Stimulated activated CD8-positive, alpha-beta memory T cell treated with anti-CD3 and anti-CD28 coated beads, Interleukin-4, amount 100 ng/mL, for 48 hours (primary cell): ENCODE results near the gene PTMS.

Experiments
- DNase-seq: peaks from one replicate; pipeline ENCODE4 v3.0.0-alpha.2; 2020

PTMS gene

DNA sequence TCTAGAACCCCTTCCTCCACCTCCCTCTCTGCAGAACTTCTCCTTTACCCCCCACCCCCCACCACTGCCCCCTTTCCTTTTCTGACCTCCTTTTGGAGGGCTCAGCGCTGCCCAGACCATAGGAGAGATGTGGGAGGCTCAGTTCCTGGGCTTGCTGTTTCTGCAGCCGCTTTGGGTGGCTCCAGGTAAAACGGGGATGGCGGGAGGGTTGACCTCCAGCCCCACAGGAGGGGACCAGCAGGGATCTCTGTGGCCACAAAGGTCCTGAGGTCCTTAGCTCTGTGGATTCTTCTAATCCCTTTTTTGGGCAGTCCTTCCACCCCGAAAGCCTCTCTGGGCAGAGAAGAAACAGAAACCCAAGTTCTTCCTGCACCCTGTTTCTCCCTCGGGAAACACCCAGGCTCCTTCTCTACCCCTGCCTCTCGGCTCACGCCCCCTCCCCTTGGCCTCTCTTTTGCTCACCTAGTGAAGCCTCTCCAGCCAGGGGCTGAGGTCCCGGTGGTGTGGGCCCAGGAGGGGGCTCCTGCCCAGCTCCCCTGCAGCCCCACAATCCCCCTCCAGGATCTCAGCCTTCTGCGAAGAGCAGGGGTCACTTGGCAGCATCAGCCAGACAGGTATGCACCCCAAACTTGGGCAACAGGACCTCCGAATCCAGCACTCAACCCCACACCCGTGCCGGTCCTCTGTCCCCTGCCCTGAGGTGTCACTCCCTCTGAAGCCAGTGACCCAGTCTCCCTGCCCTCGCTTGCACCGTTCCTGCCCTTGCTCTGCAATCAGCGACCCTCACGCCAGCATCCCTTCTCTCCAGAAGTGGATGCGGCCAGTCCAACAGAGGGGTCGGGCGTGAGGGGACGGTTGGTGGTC is 6.8 kb downstream of the PTMS start:
- no peak for DNase-seq

DNA sequence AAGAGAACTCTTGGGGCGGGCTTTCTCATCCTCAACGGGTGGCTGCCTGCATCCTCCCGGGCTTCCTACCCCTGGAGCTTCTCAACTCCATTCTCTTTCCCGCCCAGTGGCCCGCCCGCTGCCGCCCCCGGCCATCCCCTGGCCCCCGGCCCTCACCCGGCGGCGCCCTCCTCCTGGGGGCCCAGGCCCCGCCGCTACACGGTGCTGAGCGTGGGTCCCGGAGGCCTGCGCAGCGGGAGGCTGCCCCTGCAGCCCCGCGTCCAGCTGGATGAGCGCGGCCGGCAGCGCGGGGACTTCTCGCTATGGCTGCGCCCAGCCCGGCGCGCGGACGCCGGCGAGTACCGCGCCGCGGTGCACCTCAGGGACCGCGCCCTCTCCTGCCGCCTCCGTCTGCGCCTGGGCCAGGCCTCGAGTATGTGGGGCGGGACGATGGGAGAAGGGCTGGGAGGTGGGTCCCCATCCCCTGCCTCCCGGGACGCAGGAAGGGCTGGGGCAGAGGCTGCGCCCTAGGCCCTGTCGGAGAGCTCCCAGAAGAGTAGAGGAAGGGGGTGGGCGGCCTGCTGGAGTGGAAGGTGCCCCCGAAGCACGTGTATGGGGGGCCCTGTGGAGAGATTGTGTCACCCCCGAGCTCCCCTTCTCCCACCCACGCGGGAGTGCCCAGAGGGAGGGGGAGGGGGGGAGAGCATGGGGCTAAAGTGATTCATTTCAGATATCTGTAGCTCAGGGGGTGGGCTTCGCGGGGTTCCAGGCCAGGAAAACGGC is 7.6 kb downstream of the PTMS start:
- DNase-seq = peak; percentile 88

DNA sequence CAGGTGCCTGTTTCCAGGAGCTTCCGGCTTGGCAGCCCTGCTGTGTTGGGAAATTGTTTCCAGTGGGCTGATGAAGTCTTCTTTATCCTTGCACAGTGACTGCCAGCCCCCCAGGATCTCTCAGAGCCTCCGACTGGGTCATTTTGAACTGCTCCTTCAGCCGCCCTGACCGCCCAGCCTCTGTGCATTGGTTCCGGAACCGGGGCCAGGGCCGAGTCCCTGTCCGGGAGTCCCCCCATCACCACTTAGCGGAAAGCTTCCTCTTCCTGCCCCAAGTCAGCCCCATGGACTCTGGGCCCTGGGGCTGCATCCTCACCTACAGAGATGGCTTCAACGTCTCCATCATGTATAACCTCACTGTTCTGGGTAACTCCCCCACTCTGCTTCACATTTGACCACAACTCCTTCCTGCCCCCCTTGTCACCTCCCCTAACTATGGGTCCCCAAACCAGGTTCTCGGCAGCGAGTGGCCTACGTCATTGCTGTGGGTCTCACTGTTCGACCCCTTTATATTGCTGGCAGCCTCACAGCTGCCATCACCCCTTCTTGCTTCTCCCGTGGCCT is 8.4 kb downstream of the PTMS start:
- peak; percentile 74 for DNase-seq

GRCh38 chr12:6775185-6776174 is 9.3 kb downstream of the PTMS start:
- DNase-seq = no peak

DNA sequence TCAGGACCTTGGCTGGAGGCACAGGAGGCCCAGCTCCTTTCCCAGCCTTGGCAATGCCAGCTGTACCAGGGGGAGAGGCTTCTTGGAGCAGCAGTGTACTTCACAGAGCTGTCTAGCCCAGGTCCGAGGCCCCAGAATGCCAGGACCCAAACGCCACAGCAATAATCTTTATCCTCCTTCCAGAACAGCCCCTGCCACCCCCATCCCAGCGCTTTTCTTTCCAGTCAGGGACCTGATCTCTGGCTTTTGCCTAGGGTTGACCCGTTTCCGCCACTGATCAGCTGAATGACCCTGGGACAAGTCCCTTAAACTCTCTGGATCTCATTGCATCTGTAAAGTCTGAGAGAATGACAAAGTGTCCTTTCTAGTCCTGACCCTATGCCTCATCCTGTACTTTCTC is 11.2 kb downstream of the PTMS start:
- no peak for DNase-seq

GRCh38 chr12:6778217-6778573 is 12.0 kb downstream of the PTMS start:
- DNase-seq = no peak

- DNase-seq = peak; percentile 94
These were observed 12.7 kb downstream of the PTMS start for GRCh38 chr12:6778574-6779550.

DNA sequence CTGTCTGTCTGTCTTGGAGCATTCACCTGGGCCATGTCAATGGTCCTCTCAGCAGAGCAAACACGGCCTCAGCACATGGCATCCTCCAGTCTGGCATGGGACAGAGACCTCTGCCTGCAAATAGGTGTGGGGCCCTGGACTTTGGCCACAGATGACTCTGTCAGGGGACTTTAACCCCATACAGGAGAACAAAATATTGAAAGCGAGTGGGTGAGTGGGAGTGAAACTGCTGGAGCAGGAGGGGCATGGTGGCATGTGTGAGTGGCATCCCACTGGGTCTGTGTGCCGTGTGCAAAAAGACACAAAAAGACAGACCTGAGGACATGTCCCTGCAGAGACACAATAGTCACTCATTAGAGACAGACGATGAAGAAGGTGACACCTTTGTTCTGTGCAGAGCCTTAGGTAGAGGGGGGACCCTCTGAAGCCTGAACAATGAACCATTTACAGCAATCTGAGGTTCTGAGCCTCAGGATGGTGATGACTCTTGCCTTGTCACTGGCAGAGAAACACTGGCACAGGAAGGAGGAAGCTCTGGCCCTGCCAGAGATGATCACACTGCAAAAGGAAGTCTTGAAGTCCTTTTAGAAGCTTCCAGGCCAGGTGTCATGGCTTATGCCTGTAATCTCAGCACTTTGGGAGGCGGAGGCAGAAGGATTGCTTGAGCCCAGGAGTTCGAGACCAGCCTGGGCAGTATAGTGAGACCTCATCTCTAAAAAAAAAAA is 13.7 kb downstream of the PTMS start:
- DNase-seq = no peak

DNA sequence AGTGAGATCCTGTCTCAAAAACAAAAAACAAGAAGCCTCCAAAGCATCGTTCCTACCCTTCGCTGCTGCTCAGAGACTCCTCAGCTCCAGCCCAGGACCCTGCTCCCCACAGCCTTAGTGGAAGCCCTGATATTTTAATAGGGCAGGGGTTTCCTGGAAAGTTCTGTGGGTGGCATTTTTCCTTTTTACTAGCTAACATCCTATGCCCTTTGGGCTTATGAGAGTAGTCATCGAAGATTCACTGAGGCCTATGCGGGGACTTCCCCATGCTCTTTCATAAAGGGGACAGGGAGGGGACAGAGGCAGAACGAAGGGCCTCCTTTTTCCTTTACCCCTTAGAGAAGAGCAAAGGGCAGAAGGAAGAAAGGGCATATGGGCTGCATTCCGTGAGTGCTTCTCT is 14.4 kb downstream of the PTMS start:
- DNase-seq = peak; percentile 57

GRCh38 chr12:6782119-6782518 is 16.0 kb downstream of the PTMS start:
- DNase-seq = no peak

DNA sequence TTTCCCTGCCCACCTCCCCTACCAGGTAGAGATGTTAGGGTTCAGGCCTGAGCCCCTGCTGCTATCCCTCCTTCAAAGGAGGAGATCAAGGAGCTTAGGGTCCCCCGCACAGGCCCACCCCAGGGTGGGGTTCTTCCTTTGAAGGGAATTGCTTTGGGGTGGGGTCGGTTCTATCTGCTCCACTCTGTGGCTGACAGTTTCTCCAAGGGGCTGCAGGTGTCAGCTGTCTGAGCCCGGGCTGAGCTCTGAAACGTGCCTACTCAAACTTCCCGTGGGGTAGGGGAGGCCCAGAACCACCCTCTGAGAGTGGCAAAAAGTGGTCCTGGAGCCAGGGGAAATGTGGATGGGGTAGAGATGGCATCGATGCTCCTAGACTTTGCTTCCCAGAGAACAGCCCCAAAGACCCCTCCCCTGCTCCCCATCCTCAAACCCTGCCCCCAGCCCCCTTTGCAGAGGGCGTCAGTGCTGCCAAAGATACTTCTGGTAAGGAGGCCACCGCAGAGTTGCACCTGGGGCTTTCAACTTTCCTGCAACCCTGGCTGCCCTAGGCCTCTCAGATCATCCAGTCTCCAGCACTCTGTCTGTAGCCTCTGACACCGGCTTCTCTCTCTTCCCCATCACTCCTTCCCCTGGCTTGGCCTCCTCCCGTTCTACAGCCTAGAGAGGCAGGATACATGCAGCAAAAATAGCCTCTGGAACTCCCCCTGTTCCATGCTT is 16.8 kb downstream of the PTMS start:
- no peak for DNase-seq

GRCh38 chr12:6783828-6784227 is 17.7 kb downstream of the PTMS start:
- no peak for DNase-seq

GRCh38 chr12:6784296-6784695 is 18.1 kb downstream of the PTMS start:
- no peak for DNase-seq

DNA sequence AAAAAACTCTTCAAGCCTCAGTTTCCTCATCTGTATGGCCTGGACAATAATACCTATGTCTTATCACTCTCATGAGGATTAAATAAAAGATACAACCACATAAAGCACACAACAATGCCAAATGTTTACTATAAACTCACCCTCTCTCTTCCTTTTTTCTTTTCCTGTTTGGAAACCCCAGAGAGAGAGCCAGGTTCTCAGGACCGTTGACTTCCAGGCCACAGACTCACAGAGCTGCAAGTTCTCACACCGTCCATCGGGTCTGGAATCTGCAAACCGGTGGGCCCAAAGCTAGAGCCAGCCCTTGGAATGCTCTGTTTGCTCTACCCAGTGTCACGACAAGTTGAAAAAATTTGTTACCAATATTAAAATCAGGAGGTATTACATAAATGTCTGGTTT is 18.6 kb downstream of the PTMS start:
- DNase-seq = no peak

GRCh38 chr12:6786416-6787094 is 20.4 kb downstream of the PTMS start:
- no peak for DNase-seq

- no peak for DNase-seq
These were observed 21.1 kb downstream of the PTMS start for GRCh38 chr12:6787309-6787708.

- no peak for DNase-seq
These were observed 23.1 kb downstream of the PTMS start, which contains the start of gene CD4 for GRCh38 chr12:6788972-6789924. TSS of gene CD4 (plus strand) at chr12:6789528. CDS start at chr12:6800139, 10,611 bp downstream.

DNA sequence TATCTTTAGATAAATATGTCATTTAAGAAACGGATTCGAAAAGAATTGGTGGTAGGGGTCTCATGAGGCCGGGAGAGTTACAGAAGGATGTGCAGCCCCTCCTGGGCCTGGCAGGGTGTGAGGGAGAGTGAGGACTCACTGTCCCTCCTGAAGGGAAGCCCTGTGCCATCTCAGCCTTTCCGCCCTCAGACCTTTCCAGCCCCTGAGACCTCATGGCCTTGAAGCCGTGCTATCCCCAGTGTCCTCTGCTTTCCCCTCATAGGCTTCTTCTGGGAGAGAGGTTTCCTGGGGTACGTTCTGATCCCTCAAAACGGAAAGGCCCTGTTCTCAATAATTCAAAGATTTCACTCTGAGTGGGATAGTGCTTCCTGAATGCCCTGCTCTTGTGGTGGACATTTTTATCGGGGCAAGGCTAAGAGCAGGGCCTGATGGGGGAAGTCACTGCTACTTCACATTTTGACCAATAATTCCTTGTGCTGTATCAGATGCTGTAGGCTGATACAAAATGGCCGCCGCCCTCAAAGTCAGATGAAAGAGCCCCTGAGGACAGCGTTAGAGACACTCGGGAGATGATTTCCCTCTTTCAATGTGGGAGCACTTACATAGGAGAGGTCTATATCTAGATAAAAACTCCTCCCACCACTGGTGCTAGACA is 24.5 kb downstream of the PTMS start:
- DNase-seq = no peak
